Duodenal mucosa (tissue), 2 donors: ENCODE results near the gene STIM1.

Source experiments
- H3K27ac ChIP-seq: one replicate; pipeline ENCODE4 v1.7.0; 2013; ENCODE audit warnings: low read depth, low read length
- H3K27me3 ChIP-seq, 2 donors: one replicate each; pipeline ENCODE4 v1.7.0; 2013; ENCODE audit warnings: low read length in 2 of 2, control low read depth in 1 of 2; ENCODE audit not compliant: insufficient read depth in 2 of 2, control insufficient read depth in 1 of 2
- H3K36me3 ChIP-seq, 2 donors: one replicate each; pipeline ENCODE4 v1.7.0; 2013; ENCODE audit warnings: low read length in 2 of 2, control low read depth in 1 of 2; ENCODE audit not compliant: insufficient read depth in 2 of 2, control insufficient read depth in 1 of 2
- H3K4me1 ChIP-seq, 2 donors: one replicate each; pipeline ENCODE4 v1.7.0; 2013; ENCODE audit warnings: low read length in 2 of 2, control low read depth in 1 of 2; ENCODE audit not compliant: insufficient read depth in 2 of 2, control insufficient read depth in 1 of 2
- H3K4me3 ChIP-seq, 2 donors: one replicate each; pipeline ENCODE4 v1.7.0; 2013; ENCODE audit warnings: low read length in 2 of 2, low read depth in 1 of 2
- H3K9ac ChIP-seq, 2 donors: one replicate each; pipeline ENCODE4 v1.7.0; 2013; ENCODE audit warnings: low read length in 2 of 2, low read depth in 1 of 2
- H3K9me3 ChIP-seq, 2 donors: one replicate each; pipeline ENCODE4 v1.7.0; 2013; ENCODE audit warnings: low read length in 2 of 2, control low read depth in 1 of 2; ENCODE audit not compliant: control insufficient read depth in 1 of 2

The STIM1 gene

DNA sequence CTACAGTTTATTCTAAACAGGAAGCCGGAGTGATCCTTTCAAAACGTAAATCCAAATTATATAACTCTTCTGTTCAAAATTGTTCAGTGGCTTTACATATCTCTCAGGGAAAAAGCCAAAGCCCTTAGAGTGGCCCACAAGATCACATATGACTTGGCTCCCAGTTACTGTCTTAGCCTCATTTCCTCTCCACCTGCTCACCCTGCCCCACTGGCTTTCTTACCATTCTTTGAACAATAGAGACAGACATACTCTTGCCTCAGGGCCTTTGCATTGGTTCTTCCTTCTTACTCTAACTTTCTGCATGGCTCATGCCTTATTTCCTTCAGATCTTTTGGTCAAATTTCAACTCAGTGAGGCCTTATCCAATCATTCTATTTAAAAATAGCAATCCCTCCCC, 52.1 kb downstream of the STIM1 start:
- no peak overlapping the region for H3K4me3 ChIP-seq
- no peaks in the 10 kb centered on the region for H3K27me3 ChIP-seq
- H3K27ac ChIP-seq: no peak overlapping the region
- peaks cover 23 to 27% of the 10 kb centered on the region in 2 donors for H3K4me1 ChIP-seq
- no peak overlapping the region for H3K9ac ChIP-seq
- no peaks in the 10 kb centered on the region for H3K9me3 ChIP-seq
- H3K36me3 ChIP-seq: no peaks in the 10 kb centered on the region

DNA sequence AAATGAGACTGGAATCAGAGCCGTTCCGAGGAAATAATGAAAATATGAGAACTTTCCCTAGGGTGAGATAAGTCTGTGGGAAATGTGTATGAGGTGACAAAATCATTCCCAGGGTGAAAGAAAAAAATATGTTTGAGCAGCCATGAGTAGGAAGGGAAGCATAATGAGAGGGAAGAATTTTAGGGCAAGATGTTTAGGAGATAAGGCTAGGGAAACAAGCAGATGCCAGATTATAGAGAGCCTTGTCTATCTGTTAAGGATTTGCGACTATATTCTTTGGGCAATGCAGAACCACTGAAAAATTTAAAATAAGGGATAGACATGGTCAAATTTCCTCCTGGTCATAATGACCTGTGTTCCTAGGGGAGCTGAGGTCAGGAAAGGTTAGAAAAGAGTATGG, 54.4 kb downstream of the STIM1 start:
- no peaks in the 10 kb centered on the region for H3K36me3 ChIP-seq
- no peak overlapping the region for H3K9ac ChIP-seq
- H3K27me3 ChIP-seq: no peaks in the 10 kb centered on the region
- H3K4me1 ChIP-seq: peaks cover 4 to 14% of the 10 kb centered on the region in 2 donors
- no peak overlapping the region for H3K27ac ChIP-seq
- H3K4me3 ChIP-seq: no peak overlapping the region
- no peaks in the 10 kb centered on the region for H3K9me3 ChIP-seq

DNA sequence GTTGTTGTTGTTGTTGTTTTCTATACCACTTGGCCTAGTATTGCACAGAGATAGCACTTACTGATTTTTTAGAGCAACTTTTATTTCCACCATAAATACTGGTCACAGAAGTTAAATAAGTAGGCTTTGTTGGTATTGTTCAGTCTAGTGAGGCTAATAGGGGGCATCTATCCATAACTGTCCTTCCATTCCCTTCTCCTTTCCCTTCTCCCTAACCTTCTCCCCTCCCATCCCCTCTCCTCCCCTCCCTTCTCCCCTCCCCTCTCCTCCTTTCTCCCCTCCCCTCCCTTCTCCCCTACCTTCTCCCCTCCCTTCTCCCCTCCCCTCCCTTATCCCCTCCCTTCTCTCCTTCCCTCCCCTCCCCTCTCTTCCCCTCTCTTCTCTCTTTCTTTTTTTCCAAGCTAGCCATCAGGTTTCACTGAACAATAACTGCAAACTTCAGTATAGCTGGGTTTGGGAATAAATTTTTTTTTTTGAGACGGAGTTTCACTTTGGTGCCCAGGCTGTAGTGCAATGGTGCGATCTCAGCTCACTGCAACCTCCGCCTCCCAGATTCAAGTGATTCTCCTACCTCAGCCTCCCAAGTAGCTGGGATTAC, 56.5 kb downstream of the STIM1 start:
- H3K27me3 ChIP-seq: no peaks in the 10 kb centered on the region
- H3K9me3 ChIP-seq: no peaks in the 10 kb centered on the region
- H3K4me3 ChIP-seq: no peak overlapping the region
- H3K9ac ChIP-seq: no peak overlapping the region
- peaks cover 3 to 14% of the 10 kb centered on the region in 2 donors for H3K4me1 ChIP-seq
- no peaks in the 10 kb centered on the region for H3K36me3 ChIP-seq
- no peak overlapping the region for H3K27ac ChIP-seq

DNA sequence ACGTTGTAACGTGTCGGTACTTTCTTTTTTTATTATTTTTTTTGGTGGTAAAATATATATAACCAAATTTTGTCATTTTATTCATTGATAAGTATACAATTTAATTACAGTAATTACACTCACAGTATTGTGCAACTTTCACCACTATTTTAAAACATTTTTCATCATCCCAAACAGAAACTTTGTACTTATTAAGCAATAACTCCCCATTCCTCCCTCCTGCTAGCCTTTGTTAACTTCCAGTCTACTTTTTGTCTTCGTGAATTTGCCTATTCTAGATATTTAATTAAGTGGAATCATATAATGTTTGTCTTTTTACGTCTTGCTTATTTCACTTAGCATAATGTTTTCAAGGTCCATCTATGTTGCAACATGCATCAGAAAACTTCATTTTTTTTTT, 58.5 kb downstream of the STIM1 start:
- Histone ChIP-seq H3K9me3 (no peaks in the 10 kb centered on the region), H3K36me3 (no peaks in the 10 kb centered on the region), H3K27ac (no peak overlapping the region), H3K4me1 (peaks cover 5 to 9% of the 10 kb centered on the region in 2 donors), H3K27me3 (no peaks in the 10 kb centered on the region), H3K4me3 (no peak overlapping the region), H3K9ac (no peak overlapping the region)

DNA sequence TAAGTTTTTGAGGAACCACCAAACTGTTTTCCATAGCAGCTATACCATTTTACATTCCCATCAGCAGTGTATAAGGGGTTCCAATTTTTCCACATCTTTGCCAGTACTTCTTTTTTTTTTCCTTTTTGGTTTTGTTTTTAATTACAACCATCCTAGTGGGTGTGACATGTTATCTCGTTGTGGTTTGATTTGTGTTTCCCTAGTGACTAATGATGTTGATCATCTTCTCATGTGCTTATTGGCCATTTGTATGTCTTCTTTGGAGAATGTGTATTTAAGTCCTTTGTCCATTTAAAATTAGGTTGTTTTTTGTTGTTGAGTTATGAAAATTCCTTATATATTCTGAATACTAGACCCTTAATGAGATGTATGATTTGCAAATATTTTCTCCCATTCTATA, 59.3 kb downstream of the STIM1 start:
- no peak overlapping the region for H3K4me3 ChIP-seq
- H3K36me3 ChIP-seq: no peaks in the 10 kb centered on the region
- H3K27ac ChIP-seq: no peak overlapping the region

DNA sequence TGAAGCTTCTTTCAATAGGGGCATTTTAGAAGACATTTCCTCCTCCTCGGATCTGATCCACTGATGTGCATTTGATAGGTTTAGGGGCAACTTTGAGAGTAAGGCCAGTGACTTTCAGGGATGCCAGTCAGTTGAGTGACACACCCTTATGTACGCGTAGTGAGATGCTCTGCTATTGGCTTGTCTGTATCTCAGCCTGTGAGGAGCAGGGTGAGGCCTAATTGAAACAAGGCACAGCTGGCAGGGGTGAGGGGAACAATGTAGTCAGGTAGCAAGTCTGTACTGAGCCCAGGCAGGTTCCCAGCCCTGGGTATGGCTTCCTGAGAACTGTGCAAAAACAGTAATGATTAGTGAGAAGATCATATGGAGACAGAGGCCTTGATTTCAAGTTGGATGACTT, 61.5 kb downstream of the STIM1 start:
- Histone ChIP-seq H3K4me3 (no peak overlapping the region), H3K9ac (no peak overlapping the region), H3K36me3 (no peaks in the 10 kb centered on the region), H3K27me3 (no peaks in the 10 kb centered on the region), H3K4me1 (peaks cover 8 to 17% of the 10 kb centered on the region in 2 donors), H3K9me3 (no peaks in the 10 kb centered on the region), H3K27ac (no peak overlapping the region)

More for the DNA sequence above, 59.3 kb downstream of the STIM1 start:
- Histone ChIP-seq H3K4me1 (peaks cover 7 to 14% of the 10 kb centered on the region in 2 donors), H3K9me3 (no peaks in the 10 kb centered on the region), H3K27me3 (no peaks in the 10 kb centered on the region), H3K9ac (no peak overlapping the region)

DNA sequence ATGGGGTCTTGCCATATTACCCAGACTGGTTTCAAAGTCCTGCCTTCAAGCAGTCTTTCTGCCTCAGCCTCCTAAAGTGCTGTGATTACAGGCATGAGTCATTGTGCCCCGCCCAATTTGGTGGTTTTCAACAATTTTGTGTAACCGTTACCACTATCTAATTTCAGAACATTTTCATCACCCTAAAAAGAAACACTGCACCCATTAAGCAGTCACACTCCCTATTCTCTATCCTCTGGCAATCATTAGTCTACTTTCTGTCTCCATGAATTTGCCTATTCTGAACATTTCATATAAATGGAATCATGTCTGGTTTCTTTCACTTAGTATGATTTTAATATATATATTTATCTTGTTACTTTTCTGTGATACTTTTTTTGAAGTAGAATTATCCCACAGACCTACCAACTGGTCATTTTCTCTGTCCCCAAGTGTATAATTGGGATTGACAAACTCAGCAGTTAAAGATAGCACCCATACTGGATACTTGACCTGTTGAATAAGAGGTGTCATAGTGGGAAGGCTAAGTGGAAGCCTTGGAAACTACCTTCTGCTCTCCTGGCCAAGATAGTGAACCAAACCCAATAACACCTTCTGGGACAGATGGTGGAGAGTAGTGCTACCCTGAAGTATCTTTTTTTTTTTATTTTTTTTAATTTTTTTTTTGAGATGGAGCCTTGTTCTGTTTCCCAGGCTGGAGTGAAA, 64.8 kb downstream of the STIM1 start:
- no peaks in the 10 kb centered on the region for H3K27me3 ChIP-seq
- no peaks in the 10 kb centered on the region for H3K36me3 ChIP-seq
- H3K4me3 ChIP-seq: no peak overlapping the region
- H3K9me3 ChIP-seq: no peaks in the 10 kb centered on the region
- H3K9ac ChIP-seq: no peak overlapping the region
- H3K4me1 ChIP-seq: peaks cover 8 to 11% of the 10 kb centered on the region in 2 donors
- no peak overlapping the region for H3K27ac ChIP-seq

DNA sequence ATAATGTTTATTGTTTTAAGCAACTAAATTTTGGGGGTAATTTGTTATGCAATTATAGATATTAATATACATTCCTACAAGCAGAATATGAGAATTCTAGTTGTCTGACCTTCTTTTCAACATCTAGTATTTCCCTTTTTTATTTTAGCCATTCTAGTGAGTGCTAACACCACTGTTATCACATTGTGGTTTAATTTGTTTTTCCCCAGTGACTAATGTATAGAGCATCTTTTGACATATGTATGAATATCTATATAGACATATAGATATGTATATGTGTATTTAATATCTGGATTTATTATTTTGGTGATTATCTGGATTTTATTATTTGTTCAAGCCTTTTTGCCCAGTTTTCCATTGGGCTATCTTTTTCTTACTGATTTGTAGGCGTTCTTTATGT, 66.6 kb downstream of the STIM1 start:
- no peaks in the 10 kb centered on the region for H3K9me3 ChIP-seq
- H3K27me3 ChIP-seq: no peaks in the 10 kb centered on the region
- H3K4me1 ChIP-seq: peaks cover 4 to 14% of the 10 kb centered on the region in 2 donors
- H3K4me3 ChIP-seq: no peak overlapping the region
- no peak overlapping the region for H3K9ac ChIP-seq
- no peaks in the 10 kb centered on the region for H3K36me3 ChIP-seq
- H3K27ac ChIP-seq: no peak overlapping the region

DNA sequence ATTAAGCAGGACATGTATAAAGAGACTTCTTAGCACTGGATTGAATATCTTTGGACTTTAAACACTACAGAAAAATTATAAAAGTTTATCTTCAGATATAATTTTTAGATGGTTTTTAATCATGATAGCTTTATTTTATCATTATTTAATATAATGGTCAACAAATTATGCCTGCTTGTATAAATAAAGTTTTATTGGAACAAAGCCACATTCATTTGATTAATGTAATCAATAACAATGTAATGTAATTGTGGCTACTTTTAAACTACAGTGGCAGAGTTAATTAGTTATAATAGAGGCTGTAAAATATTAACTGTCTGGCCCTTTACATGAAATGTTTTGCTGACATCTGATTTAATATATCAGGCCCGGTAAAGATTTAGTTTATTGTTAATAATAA, 70.0 kb downstream of the STIM1 start:
- Histone ChIP-seq H3K9me3 (no peaks in the 10 kb centered on the region), H3K4me3 (no peak overlapping the region), H3K9ac (no peak overlapping the region), H3K27me3 (no peaks in the 10 kb centered on the region), H3K27ac (no peak overlapping the region), H3K36me3 (no peaks in the 10 kb centered on the region), H3K4me1 (peaks cover 4 to 24% of the 10 kb centered on the region in 2 donors)

DNA sequence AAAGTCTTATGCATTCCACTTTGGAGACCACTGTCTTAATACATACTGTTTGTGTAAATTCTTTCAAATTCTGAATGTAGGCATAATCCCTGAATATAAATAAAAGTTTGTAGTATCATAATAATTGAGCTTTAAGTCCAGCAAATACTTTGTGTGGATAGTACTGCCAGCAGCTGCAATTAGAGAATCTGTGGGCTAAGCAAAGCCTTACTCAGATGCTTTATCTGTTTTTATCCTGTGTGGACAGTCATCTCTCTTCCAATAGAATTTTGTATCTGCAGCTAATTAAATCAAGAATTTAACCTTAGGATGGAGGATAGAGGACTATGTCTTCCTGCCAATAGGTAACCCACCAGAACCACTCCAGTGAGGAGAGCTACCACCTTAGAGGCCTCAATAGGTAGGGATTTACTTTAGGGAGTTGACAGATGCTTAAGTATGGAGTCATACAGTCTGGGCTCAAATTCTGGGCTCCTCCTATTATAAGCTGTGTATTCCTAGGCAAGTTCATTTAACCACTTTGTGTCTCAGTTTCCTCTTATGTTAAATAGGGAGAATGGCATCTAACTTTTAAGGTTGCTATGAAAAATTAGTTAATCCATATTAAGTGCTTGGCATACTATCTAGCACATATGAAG, 71.1 kb downstream of the STIM1 start:
- Histone ChIP-seq H3K36me3 (no peaks in the 10 kb centered on the region), H3K4me1 (peaks cover 4 to 24% of the 10 kb centered on the region in 2 donors), H3K27ac (no peak overlapping the region), H3K27me3 (no peaks in the 10 kb centered on the region), H3K4me3 (no peak overlapping the region), H3K9ac (no peak overlapping the region), H3K9me3 (no peaks in the 10 kb centered on the region)
